Activated CD4-positive, alpha-beta T cell treated with anti-CD3 and anti-CD28 coated beads, Interleukin-2, amount 50 U/mL, for 4 hours (primary cell): ENCODE results near the gene NME4.

Source experiments
- DNase-seq, 2 experiments: peaks; one replicate each; pipeline ENCODE4 v3.0.0-alpha.2; 2020

Gene NME4

GRCh38 chr16:440627-441026, 43.6 kb downstream of the NME4 start:
- DNase-seq = no peak

GRCh38 chr16:441447-441846, 44.4 kb downstream of the NME4 start:
- no peak for DNase-seq

GRCh38 chr16:442976-443375, 46.0 kb downstream of the NME4 start:
- no peak for DNase-seq

- no peak for DNase-seq
Measured at GRCh38 chr16:444027-444426, 47.0 kb downstream of the NME4 start.

- DNase-seq = no peak
Measured at GRCh38 chr16:445566-445965, 48.6 kb downstream of the NME4 start.
